Adrenal gland (tissue), 5 donors: ENCODE data around the gene FADD.

ENCODE experiments used
- POLR2A ChIP-seq, 2 donors: fragments of 450-650 bp; IDR thresholded peaks; one replicate each; pipeline ENCODE4 v1.6.1; 2017; ENCODE audit warnings: antibody characterized with exemption in 2 of 2, mild to moderate bottlenecking in 2 of 2, moderate library complexity in 1 of 2
- TF ChIP-seq, protein P1 (sequence below), 6 experiments: fragments of 450-650 bp in 4 of 6; fragments of 200-600 bp in 2 of 6; sonication (generic) in 1 of 6; IDR thresholded peaks; 1 replicate in 5 of 6; 2 replicates in 1 of 6; pipeline versions ENCODE4 v1.5.1 to v1.8.0; 2016 to 2021; ENCODE audit warnings: antibody characterized with exemption in 6 of 6, mild to moderate bottlenecking in 2 of 6, moderate library complexity in 1 of 6
- donor health status: DM: no; HTN: no; CAD: no.

DNA sequence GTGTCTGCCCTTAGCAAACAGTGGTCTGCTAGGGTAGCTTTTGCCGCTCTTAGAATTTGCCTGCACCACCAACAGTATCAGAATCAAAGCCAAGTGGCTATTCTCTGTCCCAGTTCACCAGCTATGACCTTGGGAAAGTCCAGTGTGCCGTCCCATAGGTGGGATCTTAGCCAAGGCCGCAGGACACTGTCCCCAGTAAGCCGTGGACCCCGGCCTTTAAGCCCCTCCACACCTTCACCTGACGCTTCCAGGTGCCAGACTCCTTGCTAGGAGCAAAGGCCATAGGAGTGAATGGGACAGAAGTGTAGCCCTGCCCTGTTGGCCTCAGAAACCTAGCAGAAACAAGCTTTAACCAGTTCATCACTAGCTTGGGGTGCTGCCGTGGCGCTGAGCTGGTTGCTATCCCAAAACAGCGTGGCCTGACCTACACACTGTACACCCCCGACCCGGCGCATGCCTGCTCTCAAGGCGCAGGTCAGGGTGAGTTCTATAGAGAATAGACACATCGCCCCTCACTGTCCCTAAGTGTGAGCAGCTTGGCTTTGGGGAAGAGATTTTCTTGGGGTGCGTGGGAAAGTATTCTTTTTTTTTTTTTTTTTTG is 4.5 kb downstream of the FADD start:
- no peak for TF ChIP-seq POLR2A (IDR thresholded peaks at IDR 0.05)
- TF ChIP-seq, protein P1, sequence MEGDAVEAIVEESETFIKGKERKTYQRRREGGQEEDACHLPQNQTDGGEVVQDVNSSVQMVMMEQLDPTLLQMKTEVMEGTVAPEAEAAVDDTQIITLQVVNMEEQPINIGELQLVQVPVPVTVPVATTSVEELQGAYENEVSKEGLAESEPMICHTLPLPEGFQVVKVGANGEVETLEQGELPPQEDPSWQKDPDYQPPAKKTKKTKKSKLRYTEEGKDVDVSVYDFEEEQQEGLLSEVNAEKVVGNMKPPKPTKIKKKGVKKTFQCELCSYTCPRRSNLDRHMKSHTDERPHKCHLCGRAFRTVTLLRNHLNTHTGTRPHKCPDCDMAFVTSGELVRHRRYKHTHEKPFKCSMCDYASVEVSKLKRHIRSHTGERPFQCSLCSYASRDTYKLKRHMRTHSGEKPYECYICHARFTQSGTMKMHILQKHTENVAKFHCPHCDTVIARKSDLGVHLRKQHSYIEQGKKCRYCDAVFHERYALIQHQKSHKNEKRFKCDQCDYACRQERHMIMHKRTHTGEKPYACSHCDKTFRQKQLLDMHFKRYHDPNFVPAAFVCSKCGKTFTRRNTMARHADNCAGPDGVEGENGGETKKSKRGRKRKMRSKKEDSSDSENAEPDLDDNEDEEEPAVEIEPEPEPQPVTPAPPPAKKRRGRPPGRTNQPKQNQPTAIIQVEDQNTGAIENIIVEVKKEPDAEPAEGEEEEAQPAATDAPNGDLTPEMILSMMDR (IDR thresholded peaks at IDR 0.05), result no peak
